Measurements from ENCODE around the gene ABCA8. TPM values are rescaled to one million over a fixed set of nuclear protein-coding genes. Genes with fewer than 3 reads are reported as not detected.

The ABCA8 gene
- total and polyA plus RNA-seq, 2 experiments from 2014 or later, result not detected

DNA sequence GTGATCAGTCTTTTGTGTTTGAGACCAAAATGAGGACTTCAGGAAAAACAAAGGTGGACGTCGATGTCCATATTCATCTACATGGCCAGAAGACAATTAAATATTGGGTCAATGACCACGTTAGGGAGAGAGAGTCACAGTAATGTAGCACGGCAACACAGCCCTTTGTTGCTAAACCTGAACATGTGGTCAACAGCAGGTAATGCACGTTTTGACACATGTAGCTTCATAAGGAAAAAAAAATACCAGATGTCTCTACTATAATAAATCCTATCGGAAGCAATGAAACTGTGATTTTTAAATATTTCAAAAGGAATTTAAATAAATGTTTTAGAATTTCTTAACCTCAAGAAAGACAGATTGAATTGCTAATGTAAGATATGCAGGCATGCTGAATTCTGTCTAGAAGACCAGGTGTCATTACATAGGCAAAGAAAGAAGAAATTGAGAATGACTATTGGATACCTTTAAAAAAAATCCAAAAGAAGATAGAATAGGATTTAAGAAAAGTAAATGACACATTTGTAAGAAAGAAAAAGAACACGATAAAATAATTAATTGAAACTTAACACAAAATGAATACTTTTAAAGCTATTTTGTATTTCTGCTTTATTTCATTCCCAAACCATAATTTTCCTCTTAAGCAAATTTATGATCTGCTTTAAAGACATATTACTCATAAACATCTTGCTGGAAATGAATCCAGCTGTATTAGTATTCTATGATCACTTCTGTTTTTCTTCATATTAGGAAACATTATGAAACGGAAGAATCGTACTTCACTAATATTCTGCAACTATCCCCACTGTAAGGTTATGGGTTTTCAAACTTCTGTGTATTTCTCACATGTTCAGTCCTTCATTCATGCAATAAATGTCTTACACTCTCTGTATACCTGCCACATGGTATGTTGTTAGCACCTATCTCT lies 30.1 kb downstream of the ABCA8 start (continued):
- TF ChIP-seq ZNF462 (CRISPR knock-in tag; IDR thresholded peaks at IDR 0.05), result no peak
- no peak for TF ChIP-seq ZNF331 (CRISPR knock-in tag; IDR thresholded peaks at IDR 0.05; ENCODE audit: low read depth)
- TF ChIP-seq EZH2 (IDR thresholded peaks at IDR 0.05; ENCODE audit: low read depth, unreplicated experiment), result no peak
- TF ChIP-seq POLR2AphosphoS5 (IDR thresholded peaks at IDR 0.05; ENCODE audit: low read depth), result no peak
- no peak for TF ChIP-seq CREB1 (CRISPR knock-in tag; IDR thresholded peaks at IDR 0.05; ENCODE audit: low read depth)
- no peak for TF ChIP-seq ZNF114 (CRISPR knock-in tag; IDR thresholded peaks at IDR 0.05)

DNA sequence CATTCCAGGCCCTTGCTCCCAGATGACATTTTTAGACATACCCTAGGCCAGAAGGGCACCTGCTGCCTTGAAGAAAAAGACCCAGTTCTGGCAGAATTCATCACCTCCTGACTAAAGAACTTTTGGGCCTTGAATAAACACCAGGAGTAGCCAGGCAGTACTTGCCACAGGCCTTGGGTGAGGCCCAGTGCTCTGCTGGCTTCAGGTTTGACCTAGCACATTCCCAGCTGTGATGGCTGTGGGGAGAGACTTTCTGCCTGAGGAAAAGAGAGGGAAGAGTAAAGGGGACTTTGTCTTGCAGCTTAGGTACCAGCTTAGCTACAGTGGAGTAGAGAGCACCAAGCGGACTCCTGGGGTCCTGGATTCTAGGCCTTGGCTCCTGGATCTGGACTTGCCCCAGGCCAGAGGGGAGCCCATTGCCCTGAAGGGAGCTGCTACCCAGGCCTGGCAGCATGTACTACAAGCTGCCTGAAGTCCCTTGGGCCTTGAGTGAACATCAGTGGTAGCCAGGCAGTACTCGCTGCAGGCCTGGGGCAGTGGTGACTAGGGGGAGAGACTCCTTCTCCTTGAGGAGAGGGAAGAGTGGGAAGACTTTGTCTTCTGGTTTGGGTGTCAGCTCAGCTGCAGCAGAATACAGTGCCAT lies 44.3 kb downstream of the ABCA8 start:
- no peaks in the 10 kb centered on the region for H3K4me1 Mint-ChIP-seq
- peaks cover 3% of the 10 kb centered on the region; the same call in 2 of the 3 replicates for H3K36me3 Mint-ChIP-seq (ENCODE audit: low read depth)
- H3K27me3 ChIP-seq (ENCODE audit: insufficient read depth), result no peaks in the 10 kb centered on the region
- H3K9me2 ChIP-seq (ENCODE audit: insufficient read depth), result no peaks in the 10 kb centered on the region
- H3K9me3 Mint-ChIP-seq, result peaks cover 8% of the 10 kb centered on the region
- no peak overlapping the region for H3K27ac Mint-ChIP-seq
- H3K36me3 ChIP-seq (ENCODE audit: insufficient read depth), result no peaks in the 10 kb centered on the region
- no peaks in the 10 kb centered on the region for H3K27me3 Mint-ChIP-seq (ENCODE audit: insufficient read depth, low read depth, poor library complexity)
- H3K4me1 ChIP-seq (ENCODE audit: insufficient read depth), result no peaks in the 10 kb centered on the region
- H3K4me3 Mint-ChIP-seq, result no peak overlapping the region
- H3K79me2 ChIP-seq (replicated peaks; ENCODE audit: insufficient read depth), result no peaks in the 10 kb centered on the region
- no peak overlapping the region for H3K27ac ChIP-seq (ENCODE audit: low read depth)
- DNase-seq (ENCODE audit: low spot score), result no peak
- no peaks in the 10 kb centered on the region for H4K20me1 ChIP-seq (replicated peaks; ENCODE audit: insufficient read depth)
- no peaks in the 10 kb centered on the region for H3F3A ChIP-seq (replicated peaks; ENCODE audit: low read depth)
- H3K4me3 ChIP-seq, result no peak overlapping the region
- no peak overlapping the region for H3K4me2 ChIP-seq
- no peak overlapping the region for H2AFZ ChIP-seq
- ATAC-seq, result no peak
- no peak for TF ChIP-seq ZNF462 (CRISPR knock-in tag; IDR thresholded peaks at IDR 0.05)

All from GM23338 (cell line).